Smooth muscle cell (in vitro differentiated cells): ENCODE results near the gene SLC16A3. TPM values are rescaled to one million over a fixed set of nuclear protein-coding genes. Genes with fewer than 3 reads are reported as not detected.
A peak's percentile ranks its signal among the peaks of the same experiment; 100 is the strongest.
"Not testable (repeated sequence)": the region's sequence is repeated elsewhere in the genome, so short reads cannot be mapped to it uniquely, and the experiment has no call there.

ENCODE experiments used
- DNase-seq: peaks from one replicate; lab custom pipeline; 2025; ENCODE audit not compliant: unreplicated experiment; lab: John Stamatoyannopoulos, UW
- H2AFZ ChIP-seq: fragments of 200-600 bp; sonication (generic); 2 replicates; pipeline ENCODE4 v1.6.0; 2016; ENCODE audit warnings: antibody characterized with exemption, low read depth, mild to moderate bottlenecking
- H3F3A ChIP-seq: fragments of 200-600 bp; sonication (generic); 2 replicates; pipeline ENCODE4 v1.6.0; 2017; ENCODE audit warnings: antibody characterized with exemption, low read depth
- H3K27ac ChIP-seq: fragments of 200-600 bp; sonication (generic); 2 replicates; pipeline ENCODE4 v1.5.1; 2016; ENCODE audit warnings: low read depth, mild to moderate bottlenecking
- H3K27me3 ChIP-seq: fragments of 200-600 bp; sonication (generic); 2 replicates; pipeline ENCODE4 v1.6.1; 2016; ENCODE audit warnings: low read depth, mild to moderate bottlenecking
- H3K36me3 ChIP-seq: fragments of 200-600 bp; sonication (generic); 2 replicates; pipeline ENCODE4 v1.5.1; 2016; ENCODE audit warnings: low read depth
- H3K4me1 ChIP-seq: fragments of 200-600 bp; sonication (generic); 2 replicates; pipeline ENCODE4 v1.5.1; 2016; ENCODE audit warnings: low read depth
- H3K4me2 ChIP-seq: fragments of 200-600 bp; sonication (generic); 2 replicates; pipeline ENCODE4 v1.6.0; 2016; ENCODE audit warnings: mild to moderate bottlenecking
- H3K4me3 ChIP-seq: fragments of 200-600 bp; sonication (generic); 2 replicates; pipeline ENCODE4 v1.5.1; 2016; ENCODE audit warnings: mild to moderate bottlenecking
- H3K79me2 ChIP-seq: fragments of 200-600 bp; sonication (generic); 2 replicates; pipeline ENCODE4 v1.6.0; 2016; ENCODE audit warnings: low read depth, mild to moderate bottlenecking
- H3K9ac ChIP-seq: fragments of 200-600 bp; sonication (generic); 2 replicates; pipeline ENCODE4 v1.6.0; 2016; ENCODE audit warnings: low read depth
- H3K9me3 ChIP-seq: fragments of 200-600 bp; sonication (generic); replicated peaks from 2 replicates; pipeline ENCODE4 v1.5.1; 2016; ENCODE audit warnings: low read depth
- H4K20me1 ChIP-seq: fragments of 200-600 bp; sonication (generic); 2 replicates; pipeline ENCODE4 v1.6.0; 2016; ENCODE audit warnings: low read depth
- WGBS: methylation state at CpG from one replicate; pipeline ENCODE4 v1.1.7; 2016; ENCODE audit warnings: low lambda C conversion rate; 5-methylcytosine and 5-hydroxymethylcytosine counted together
- polyA plus RNA-seq: library from polyadenylated mRNA; unstranded; fragments of >200 nt; fragmentation: Nextera tagmentation; extraction: Ambion mirVana; gene quantifications from 2 replicates; pipeline ENCODE4 v1.2.1, GENCODE V29; 2016
- total RNA-seq: library from RNA; depleted of rRNA; stranded (reverse); fragments of >200 nt; gene quantifications from 2 replicates; pipeline ENCODE4 v1.2.3, GENCODE V29; 2014
- TF ChIP-seq, protein P1 (sequence below): fragments of 200-600 bp; sonication (generic); IDR thresholded peaks from 2 replicates; pipeline ENCODE4 v1.5.1; 2017; ENCODE audit warnings: borderline replicate concordance, mild to moderate bottlenecking, antibody characterized with exemption; ENCODE audit not compliant: insufficient read depth, poor library complexity, severe bottlenecking

Gene SLC16A3
- total and polyA plus RNA-seq, 2 experiments from 2014 or later = 83.3 to 180 TPM

DNA sequence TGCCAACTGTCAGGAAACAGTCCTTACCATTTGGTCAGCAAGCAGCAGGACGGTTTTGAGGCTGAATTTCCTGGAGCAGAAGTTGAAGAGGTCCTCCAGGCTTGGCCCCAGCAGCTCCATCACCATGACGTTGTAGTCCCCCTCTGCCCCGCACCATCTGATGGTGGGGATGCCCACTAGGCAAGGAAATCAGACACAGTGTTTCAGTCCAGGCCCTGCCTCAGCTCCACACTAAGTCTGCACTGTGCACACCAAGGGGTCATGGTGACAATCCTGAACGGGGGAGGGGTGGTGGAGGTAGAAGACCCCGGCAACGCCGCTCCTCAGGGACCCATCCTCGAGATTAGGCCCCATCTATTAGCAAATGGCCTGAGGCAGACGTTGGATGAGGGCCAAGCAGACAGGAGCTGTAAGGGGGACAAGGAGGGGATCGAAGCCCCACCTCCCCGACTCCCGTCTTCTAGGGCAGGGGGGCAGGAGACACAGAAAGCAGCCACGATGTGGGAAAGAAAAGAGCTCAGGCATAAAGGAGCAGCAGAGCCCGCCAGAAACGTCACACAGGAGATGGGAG, 26.6 kb downstream of the SLC16A3 start:
- Histone ChIP-seq H3K4me2 (no peak overlapping the region), H3K36me3 (peaks cover 19% of the 10 kb centered on the region), H2AFZ (no peak overlapping the region), H3K27ac (no peak overlapping the region), H3K9ac (no peak overlapping the region), H3K4me1 (no peaks in the 10 kb centered on the region), H3K9me3 (no peaks in the 10 kb centered on the region), H3F3A (peaks cover 61% of the 10 kb centered on the region), H3K4me3 (no peak overlapping the region), H4K20me1 (peaks cover 90% of the 10 kb centered on the region), H3K27me3 (no peaks in the 10 kb centered on the region), H3K79me2 (peaks cover 73% of the 10 kb centered on the region)
- TF ChIP-seq, protein P1, sequence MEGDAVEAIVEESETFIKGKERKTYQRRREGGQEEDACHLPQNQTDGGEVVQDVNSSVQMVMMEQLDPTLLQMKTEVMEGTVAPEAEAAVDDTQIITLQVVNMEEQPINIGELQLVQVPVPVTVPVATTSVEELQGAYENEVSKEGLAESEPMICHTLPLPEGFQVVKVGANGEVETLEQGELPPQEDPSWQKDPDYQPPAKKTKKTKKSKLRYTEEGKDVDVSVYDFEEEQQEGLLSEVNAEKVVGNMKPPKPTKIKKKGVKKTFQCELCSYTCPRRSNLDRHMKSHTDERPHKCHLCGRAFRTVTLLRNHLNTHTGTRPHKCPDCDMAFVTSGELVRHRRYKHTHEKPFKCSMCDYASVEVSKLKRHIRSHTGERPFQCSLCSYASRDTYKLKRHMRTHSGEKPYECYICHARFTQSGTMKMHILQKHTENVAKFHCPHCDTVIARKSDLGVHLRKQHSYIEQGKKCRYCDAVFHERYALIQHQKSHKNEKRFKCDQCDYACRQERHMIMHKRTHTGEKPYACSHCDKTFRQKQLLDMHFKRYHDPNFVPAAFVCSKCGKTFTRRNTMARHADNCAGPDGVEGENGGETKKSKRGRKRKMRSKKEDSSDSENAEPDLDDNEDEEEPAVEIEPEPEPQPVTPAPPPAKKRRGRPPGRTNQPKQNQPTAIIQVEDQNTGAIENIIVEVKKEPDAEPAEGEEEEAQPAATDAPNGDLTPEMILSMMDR = no peak
- 97% methylated on average over 15 of the region's 15 CpGs for WGBS
- DNase-seq = no peak

DNA sequence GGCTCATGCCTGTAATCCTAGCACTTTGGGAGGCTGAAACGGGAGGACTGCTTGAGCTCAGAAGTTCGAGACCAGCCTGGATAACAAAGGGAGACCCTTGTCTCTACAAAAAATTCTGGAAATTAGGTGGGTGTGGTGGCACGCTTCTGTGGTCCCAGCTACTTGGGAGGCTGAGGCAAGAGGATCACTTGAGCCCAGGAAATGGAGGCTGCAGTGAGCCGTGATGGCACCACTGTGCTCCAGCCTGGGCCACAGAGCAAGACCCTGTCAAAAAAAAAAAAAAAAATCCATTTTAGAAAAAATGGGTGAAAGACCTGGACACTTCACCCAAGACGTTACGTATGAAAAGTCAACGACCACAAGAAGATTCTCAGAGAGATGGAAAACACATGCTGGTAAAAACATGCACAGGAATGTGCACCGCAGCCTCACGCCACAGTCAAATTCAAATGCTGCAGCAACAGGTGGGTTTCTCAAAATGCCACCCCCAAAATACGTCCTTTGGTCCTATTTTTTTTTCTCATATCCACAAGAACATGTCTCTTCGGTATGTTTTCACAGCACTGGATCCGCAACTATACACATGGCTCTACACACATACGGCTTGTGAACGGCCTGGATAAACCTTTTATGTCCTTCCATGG, 27.5 kb downstream of the SLC16A3 start:
- DNase-seq = no peak
- TF ChIP-seq, protein P1 = no peak
- Histone ChIP-seq H3K79me2 (peaks cover 76% of the 10 kb centered on the region), H2AFZ (no peak overlapping the region), H3K9me3 (no peaks in the 10 kb centered on the region), H3K27ac (no peak overlapping the region), H3K4me2 (no peak overlapping the region), H4K20me1 (peaks cover 90% of the 10 kb centered on the region), H3K27me3 (no peaks in the 10 kb centered on the region), H3K4me3 (no peak overlapping the region), H3K4me1 (no peaks in the 10 kb centered on the region), H3K9ac (no peak overlapping the region), H3K36me3 (peaks cover 19% of the 10 kb centered on the region), H3F3A (peaks cover 52% of the 10 kb centered on the region)
- WGBS = 98% methylated on average over 14 of the region's 14 CpGs

DNA sequence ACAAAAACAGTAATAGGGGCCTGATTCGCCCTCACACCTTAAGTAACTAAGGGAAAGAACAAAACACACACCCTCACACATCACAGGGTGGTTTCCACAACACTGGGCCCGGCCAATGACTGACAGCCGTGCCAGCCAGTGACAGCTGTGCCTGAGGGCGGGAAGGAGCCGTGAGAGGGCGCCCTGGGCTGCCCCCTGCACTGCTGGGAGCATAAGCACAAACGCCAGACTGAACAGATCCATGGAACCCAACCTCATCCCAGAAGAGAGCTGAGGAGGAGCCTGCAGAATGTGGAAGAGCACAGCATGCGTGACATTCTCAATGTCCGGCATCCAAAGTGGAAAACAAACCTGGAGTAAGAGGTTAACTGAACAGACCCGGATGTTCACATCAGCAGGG, 28.6 kb downstream of the SLC16A3 start:
- TF ChIP-seq, protein P1 = no peak
- 90% methylated on average over 10 of the region's 10 CpGs for WGBS
- Histone ChIP-seq H3K36me3 (peaks cover 19% of the 10 kb centered on the region), H3K4me2 (no peak overlapping the region), H3K27me3 (no peaks in the 10 kb centered on the region), H3K4me1 (no peaks in the 10 kb centered on the region), H3K79me2 (peaks cover 76% of the 10 kb centered on the region), H3K4me3 (no peak overlapping the region), H2AFZ (no peak overlapping the region), H3K9ac (no peak overlapping the region), H3F3A (peaks cover 43% of the 10 kb centered on the region), H3K9me3 (no peaks in the 10 kb centered on the region), H4K20me1 (peaks cover 90% of the 10 kb centered on the region), H3K27ac (peak overlapping the region; percentile 8)
- no peak for DNase-seq

DNA sequence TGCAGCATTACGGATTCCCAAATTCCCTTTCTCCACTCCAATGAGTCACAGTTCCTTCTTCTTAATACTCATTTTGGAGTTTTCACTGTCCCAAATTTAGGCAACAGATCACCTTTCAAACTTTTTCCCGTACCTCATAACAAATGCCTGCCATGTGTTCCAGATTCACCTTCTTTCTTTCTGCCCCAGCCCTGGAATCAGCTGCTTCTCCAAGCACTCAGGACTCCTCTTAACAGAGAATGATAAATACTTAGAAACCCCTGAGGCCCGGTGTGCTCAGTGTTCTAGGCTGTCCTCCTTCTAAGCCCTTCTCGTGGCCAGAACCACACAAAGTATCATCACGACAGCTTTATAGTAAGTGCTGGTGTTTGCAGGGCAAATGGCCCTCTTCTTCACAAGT, 29.7 kb downstream of the SLC16A3 start:
- Histone ChIP-seq H3K4me3 (no peak overlapping the region), H2AFZ (no peak overlapping the region), H3K4me2 (no peak overlapping the region), H4K20me1 (peaks cover 90% of the 10 kb centered on the region), H3K27me3 (no peaks in the 10 kb centered on the region), H3F3A (peaks cover 33% of the 10 kb centered on the region), H3K4me1 (no peaks in the 10 kb centered on the region), H3K36me3 (peaks cover 19% of the 10 kb centered on the region), H3K9ac (no peak overlapping the region), H3K9me3 (no peaks in the 10 kb centered on the region), H3K79me2 (peaks cover 79% of the 10 kb centered on the region), H3K27ac (no peak overlapping the region)
- TF ChIP-seq, protein P1 = no peak
- DNase-seq = no peak
- WGBS = 90% methylated on average over 5 of the region's 5 CpGs

DNA sequence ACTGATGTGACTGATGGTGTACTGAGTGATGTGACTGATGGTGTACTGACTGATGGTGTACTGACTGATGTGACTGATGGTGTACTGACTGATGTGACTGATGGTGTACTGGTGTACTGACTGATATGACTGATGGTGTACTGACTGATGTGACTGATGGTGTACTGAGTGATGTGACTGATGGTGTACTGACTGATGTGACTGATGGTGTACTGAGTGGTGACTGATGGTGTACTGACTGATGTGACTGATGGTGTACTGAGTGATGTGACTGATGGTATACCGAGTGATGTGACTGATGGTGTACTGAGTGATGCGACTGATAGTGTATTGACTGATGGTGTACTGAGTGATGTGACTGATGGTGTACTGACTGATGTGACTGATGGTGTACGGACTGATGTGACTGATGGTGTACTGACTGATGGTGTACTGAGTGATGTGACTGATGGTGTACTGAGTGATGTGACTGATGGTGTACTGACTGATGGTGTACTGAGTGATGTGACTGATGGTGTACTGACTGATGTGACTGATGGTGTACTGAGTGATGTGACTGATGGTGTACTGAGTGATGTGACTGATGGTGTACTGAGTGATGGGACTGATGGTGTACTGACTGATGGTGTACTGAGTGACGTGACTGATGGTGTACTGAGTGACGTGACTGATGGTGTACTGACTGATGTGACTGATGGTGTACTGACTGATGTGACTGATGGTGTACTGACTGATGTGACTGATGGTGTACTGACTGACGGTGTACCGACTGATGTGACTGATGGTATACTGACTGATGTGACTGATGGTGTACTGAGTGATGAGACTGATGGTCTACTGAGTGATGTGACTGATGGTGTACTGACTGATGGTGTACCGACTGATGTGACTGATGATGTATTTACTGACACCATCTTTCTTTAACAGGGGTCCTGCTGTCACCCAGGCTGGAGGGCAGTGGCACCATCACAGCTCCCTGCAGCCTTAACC, 31.4 kb downstream of the SLC16A3 start:
- not testable (repeated sequence) for DNase-seq, H3K27ac ChIP-seq, H2AFZ ChIP-seq, H3K4me1 ChIP-seq, H3K9ac ChIP-seq, H3K4me3 ChIP-seq, H3K9me3 ChIP-seq, H3K27me3 ChIP-seq, H3K4me2 ChIP-seq
- H3F3A ChIP-seq = peaks cover 31% of the 10 kb centered on the region
- peaks cover 100% of the 10 kb centered on the region for H4K20me1 ChIP-seq
- 98% methylated on average over 8 of the region's 8 CpGs for WGBS
- peaks cover 97% of the 10 kb centered on the region for H3K79me2 ChIP-seq
- peaks cover 17% of the 10 kb centered on the region for H3K36me3 ChIP-seq
